Measurements from ENCODE around the gene PDSS2. TPM values are rescaled to one million over a fixed set of nuclear protein-coding genes. Genes with fewer than 3 reads are reported as not detected.

The PDSS2 gene
- total RNA-seq, 1 experiment from 2014 or later: 14.8 TPM

GRCh38 chr6:107331409-107332386 is 127.7 kb downstream of the PDSS2 start:
- Mint-ChIP-seq H3K4me3 (ENCODE audit: low read depth, unreplicated experiment) (no peak overlapping the region), H3K27me3 (ENCODE audit: unreplicated experiment) (no peaks in the 10 kb centered on the region), H3K9me3 (ENCODE audit: low read depth, unreplicated experiment) (no peaks in the 10 kb centered on the region), H3K27ac (ENCODE audit: unreplicated experiment) (no peak overlapping the region), H3K36me3 (ENCODE audit: insufficient read depth, unreplicated experiment) (no peaks in the 10 kb centered on the region), H3K4me1 (ENCODE audit: low read depth, unreplicated experiment) (no peaks in the 10 kb centered on the region)
- BruUV-seq (replicated peaks): no TSS peak
- CTCF ChIA-PET: interaction anchor here (0.7 to 1.0 kb wide), 3 partner anchors 8 to 96 kb away, joined by 3 to 4 read pairs (median 3); no protein-coding TSS in a partner anchor
- TF ChIP-seq CTCF (IDR thresholded peaks at IDR 0.05; ENCODE audit: unreplicated experiment): no peak
- intact Hi-C loops (cut with micrococcal nuclease; ENCODE audit: unreplicated experiment): no loop called here
- DNase-seq: no peak

- Mint-ChIP-seq H3K4me1 (ENCODE audit: low read depth, unreplicated experiment) (no peaks in the 10 kb centered on the region), H3K4me3 (ENCODE audit: low read depth, unreplicated experiment) (no peak overlapping the region), H3K27ac (ENCODE audit: unreplicated experiment) (no peak overlapping the region), H3K27me3 (ENCODE audit: unreplicated experiment) (no peaks in the 10 kb centered on the region), H3K9me3 (ENCODE audit: low read depth, unreplicated experiment) (no peaks in the 10 kb centered on the region), H3K36me3 (ENCODE audit: insufficient read depth, unreplicated experiment) (no peaks in the 10 kb centered on the region)
- DNase-seq: no peak
- intact Hi-C loops (cut with micrococcal nuclease; ENCODE audit: unreplicated experiment): no loop called here
- BruUV-seq (replicated peaks): no TSS peak
- TF ChIP-seq CTCF (IDR thresholded peaks at IDR 0.05; ENCODE audit: unreplicated experiment): no peak
- CTCF ChIA-PET: no interaction called here
Observed at GRCh38 chr6:107330168-107330567, 129.2 kb downstream of the PDSS2 start.

GRCh38 chr6:107329063-107329860 is 130.1 kb downstream of the PDSS2 start:
- no peaks in the 10 kb centered on the region for H3K4me1 Mint-ChIP-seq (ENCODE audit: low read depth, unreplicated experiment)
- CTCF ChIA-PET: no interaction called here
- H3K9me3 Mint-ChIP-seq (ENCODE audit: low read depth, unreplicated experiment): no peaks in the 10 kb centered on the region
- DNase-seq: no peak
- no peak for TF ChIP-seq CTCF (IDR thresholded peaks at IDR 0.05; ENCODE audit: unreplicated experiment)
- BruUV-seq (replicated peaks): no TSS peak
- no peak overlapping the region for H3K27ac Mint-ChIP-seq (ENCODE audit: unreplicated experiment)
- no peak overlapping the region for H3K4me3 Mint-ChIP-seq (ENCODE audit: low read depth, unreplicated experiment)
- no peaks in the 10 kb centered on the region for H3K27me3 Mint-ChIP-seq (ENCODE audit: unreplicated experiment)
- intact Hi-C loops (cut with micrococcal nuclease; ENCODE audit: unreplicated experiment): no loop called here
- H3K36me3 Mint-ChIP-seq (ENCODE audit: insufficient read depth, unreplicated experiment): no peaks in the 10 kb centered on the region

GRCh38 chr6:107328081-107328480 is 131.3 kb downstream of the PDSS2 start:
- no TSS peak for BruUV-seq (replicated peaks)
- intact Hi-C loops (cut with micrococcal nuclease; ENCODE audit: unreplicated experiment): no loop called here
- no peak overlapping the region for H3K27ac Mint-ChIP-seq (ENCODE audit: unreplicated experiment)
- H3K4me1 Mint-ChIP-seq (ENCODE audit: low read depth, unreplicated experiment): no peaks in the 10 kb centered on the region
- no peak overlapping the region for H3K4me3 Mint-ChIP-seq (ENCODE audit: low read depth, unreplicated experiment)
- DNase-seq: no peak
- CTCF ChIA-PET: no interaction called here
- TF ChIP-seq CTCF (IDR thresholded peaks at IDR 0.05; ENCODE audit: unreplicated experiment): no peak
- no peaks in the 10 kb centered on the region for H3K27me3 Mint-ChIP-seq (ENCODE audit: unreplicated experiment)
- no peaks in the 10 kb centered on the region for H3K9me3 Mint-ChIP-seq (ENCODE audit: low read depth, unreplicated experiment)
- H3K36me3 Mint-ChIP-seq (ENCODE audit: insufficient read depth, unreplicated experiment): no peaks in the 10 kb centered on the region
